Measurements from ENCODE around the gene MEAK7. TPM values are rescaled to one million over a fixed set of nuclear protein-coding genes. Genes with fewer than 3 reads are reported as not detected.

MEAK7 gene
- total RNA-seq, 2 experiments from 2014 or later: 95.7 to 98.3 TPM

GRCh38 chr16:84461413-84462295 is 42.8 kb downstream of the MEAK7 start:
- H3K4me3 Mint-ChIP-seq: no peak overlapping the region
- no peaks in the 10 kb centered on the region for H3K27me3 Mint-ChIP-seq
- peaks cover 2% of the 10 kb centered on the region for H3K9me3 Mint-ChIP-seq
- peak; percentile 26 for DNase-seq
- peaks cover 48% of the 10 kb centered on the region for H3K36me3 Mint-ChIP-seq
- POLR2A ChIA-PET: no interaction called here
- H3K27ac Mint-ChIP-seq: no peak overlapping the region
- H3K4me1 Mint-ChIP-seq: peaks cover 6% of the 10 kb centered on the region
- ATAC-seq (ENCODE audit: low read depth): no peak

GRCh38 chr16:84461029-84461412 is 43.4 kb downstream of the MEAK7 start:
- no peaks in the 10 kb centered on the region for H3K9me3 Mint-ChIP-seq
- ATAC-seq (ENCODE audit: low read depth) (no peak), DNase-seq (no peak)
- peaks cover 41% of the 10 kb centered on the region for H3K36me3 Mint-ChIP-seq
- H3K4me1 Mint-ChIP-seq: peaks cover 6% of the 10 kb centered on the region
- POLR2A ChIA-PET: no interaction called here
- no peak overlapping the region for H3K4me3 Mint-ChIP-seq
- peak overlapping the region; percentile 48 for H3K27ac Mint-ChIP-seq
- H3K27me3 Mint-ChIP-seq: no peaks in the 10 kb centered on the region

GRCh38 chr16:84460406-84461028 is 43.9 kb downstream of the MEAK7 start:
- no peaks in the 10 kb centered on the region for H3K9me3 Mint-ChIP-seq
- ATAC-seq (ENCODE audit: low read depth): no peak
- no peak overlapping the region for H3K4me3 Mint-ChIP-seq
- peaks cover 38% of the 10 kb centered on the region for H3K36me3 Mint-ChIP-seq
- peaks cover 6% of the 10 kb centered on the region for H3K4me1 Mint-ChIP-seq
- peak; percentile 24 for DNase-seq
- no peaks in the 10 kb centered on the region for H3K27me3 Mint-ChIP-seq
- peak overlapping the region; percentile 48 for H3K27ac Mint-ChIP-seq
- POLR2A ChIA-PET: no interaction called here

GRCh38 chr16:84459941-84460405 is 44.5 kb downstream of the MEAK7 start:
- ATAC-seq (ENCODE audit: low read depth) (no peak), DNase-seq (peak; percentile 26)
- Mint-ChIP-seq H3K4me3 (no peak overlapping the region), H3K4me1 (peaks cover 5% of the 10 kb centered on the region), H3K9me3 (no peaks in the 10 kb centered on the region), H3K27me3 (no peaks in the 10 kb centered on the region), H3K36me3 (peaks cover 36% of the 10 kb centered on the region), H3K27ac (no peak overlapping the region)
- POLR2A ChIA-PET: no interaction called here

DNA sequence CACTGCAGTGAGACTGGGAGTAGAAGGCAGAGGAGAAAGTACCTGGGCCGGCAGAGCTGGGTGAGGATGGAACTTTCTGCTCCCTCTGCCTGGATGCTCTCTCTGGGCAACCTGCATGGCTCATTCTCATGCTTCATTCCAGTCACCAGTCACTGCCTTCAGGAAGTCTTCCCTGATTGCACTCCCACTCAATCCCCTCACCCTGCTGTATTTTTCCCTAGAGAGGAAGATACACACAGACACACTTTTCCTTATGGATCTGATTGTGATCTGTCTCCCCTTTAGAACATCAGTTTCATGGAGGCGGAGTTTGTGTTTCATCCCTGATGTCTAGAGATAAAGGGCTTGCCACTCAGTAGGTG is 44.9 kb downstream of the MEAK7 start:
- Mint-ChIP-seq H3K36me3 (peaks cover 32% of the 10 kb centered on the region), H3K27ac (no peak overlapping the region), H3K9me3 (no peaks in the 10 kb centered on the region), H3K4me3 (no peak overlapping the region), H3K4me1 (peaks cover 4% of the 10 kb centered on the region), H3K27me3 (no peaks in the 10 kb centered on the region)
- ATAC-seq (ENCODE audit: low read depth): no peak
- DNase-seq: no peak
- POLR2A ChIA-PET: no interaction called here

DNA sequence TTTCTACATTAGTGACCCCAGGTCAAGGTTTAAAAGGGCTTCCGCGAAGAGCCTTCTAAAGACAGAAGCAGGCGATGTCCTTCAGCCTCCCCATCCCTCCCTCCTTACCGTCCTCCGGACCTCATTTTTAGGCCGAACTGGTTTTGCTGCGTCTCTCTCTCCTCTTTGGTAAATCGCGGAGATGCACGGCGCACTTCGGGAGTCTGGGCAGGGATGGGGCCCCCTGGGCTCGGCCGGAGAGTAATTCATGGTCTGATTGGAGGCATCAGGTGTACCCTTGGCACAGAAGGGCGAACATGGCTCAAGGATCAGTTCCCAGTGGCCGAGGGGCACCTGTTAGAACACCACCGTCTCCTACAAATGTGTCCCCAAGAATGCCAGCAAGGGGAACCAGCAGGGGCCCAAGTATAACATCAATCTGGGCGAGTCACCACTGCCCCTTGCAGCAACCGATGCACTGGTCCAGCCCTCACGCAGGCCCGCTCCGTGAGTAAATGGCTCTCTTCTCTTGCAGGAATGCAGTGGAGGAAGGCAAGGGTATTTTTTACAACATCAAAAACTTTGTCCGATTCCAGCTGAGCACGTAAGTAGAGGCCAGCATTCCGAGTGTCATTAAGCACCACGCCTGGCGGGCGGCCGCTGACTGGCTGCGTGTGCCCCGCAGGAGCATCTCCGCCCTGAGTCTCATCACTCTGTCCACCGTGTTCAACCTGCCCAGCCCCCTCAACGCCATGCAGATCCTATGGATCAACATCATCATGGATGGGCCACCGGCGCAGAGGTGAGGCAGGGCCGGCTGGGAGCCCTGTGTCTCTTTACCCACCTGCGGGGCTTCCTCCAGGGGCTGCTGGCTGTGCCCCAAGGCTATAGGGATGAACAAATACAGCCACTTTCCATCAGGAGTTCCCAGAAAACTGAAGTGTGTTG is 45.6 kb downstream of the MEAK7 start:
- Mint-ChIP-seq H3K36me3 (peaks cover 28% of the 10 kb centered on the region), H3K4me3 (no peak overlapping the region), H3K4me1 (peaks cover 4% of the 10 kb centered on the region), H3K27me3 (no peaks in the 10 kb centered on the region), H3K9me3 (no peaks in the 10 kb centered on the region), H3K27ac (no peak overlapping the region)
- ATAC-seq (ENCODE audit: low read depth) (no peak), DNase-seq (peak; percentile 20)
- POLR2A ChIA-PET: no interaction called here

DNA sequence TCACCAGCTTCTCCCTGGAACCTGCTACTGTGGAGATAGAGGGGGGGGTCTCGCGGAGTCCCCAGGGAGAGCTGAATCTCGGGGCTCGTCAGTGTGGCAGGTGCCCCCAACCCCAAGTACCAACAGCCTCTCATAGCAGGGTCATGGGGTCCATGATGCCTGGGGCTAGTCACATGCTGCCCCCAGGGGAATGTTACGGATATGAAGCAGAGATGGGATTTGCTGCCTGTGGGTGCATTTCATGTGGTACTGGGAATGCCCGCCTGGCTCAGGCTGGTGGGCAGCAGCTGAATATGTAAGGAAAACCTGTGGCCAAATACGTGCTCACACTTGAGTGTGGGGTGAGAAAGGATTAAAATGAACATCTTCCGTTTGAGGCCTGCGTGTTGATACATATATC is 49.4 kb downstream of the MEAK7 start:
- H3K27ac Mint-ChIP-seq: no peak overlapping the region
- no peaks in the 10 kb centered on the region for H3K9me3 Mint-ChIP-seq
- POLR2A ChIA-PET: no interaction called here
- DNase-seq (no peak), ATAC-seq (ENCODE audit: low read depth) (no peak)
- no peak overlapping the region for H3K4me3 Mint-ChIP-seq
- H3K36me3 Mint-ChIP-seq: peaks cover 13% of the 10 kb centered on the region
- no peaks in the 10 kb centered on the region for H3K27me3 Mint-ChIP-seq
- H3K4me1 Mint-ChIP-seq: no peaks in the 10 kb centered on the region

Other genes with a start within 250 kb of the MEAK7 start
- not detected for gene WFDC1, start 209.8 kb downstream of the MEAK7 start, total RNA-seq
- not detected for gene ATP2C2, start 136.1 kb downstream of the MEAK7 start, total RNA-seq
- 100 to 1,000 TPM; 657 to 664 TPM for gene COTL1, start 113.4 kb upstream of the MEAK7 start, total RNA-seq
- 10 to 100 TPM; 66.8 to 72.6 TPM for gene KLHL36, start 143.9 kb upstream of the MEAK7 start, total RNA-seq
- gene USP10, start 195.3 kb upstream of the MEAK7 start, total RNA-seq: 10 to 100 TPM; 75.2 to 75.8 TPM